ENCODE data around the gene PAMR1.

PAMR1 gene

GRCh38 chr11:35393098-35393497 lies 132.3 kb downstream of the PAMR1 start:
- DNase-seq: no peak

DNA sequence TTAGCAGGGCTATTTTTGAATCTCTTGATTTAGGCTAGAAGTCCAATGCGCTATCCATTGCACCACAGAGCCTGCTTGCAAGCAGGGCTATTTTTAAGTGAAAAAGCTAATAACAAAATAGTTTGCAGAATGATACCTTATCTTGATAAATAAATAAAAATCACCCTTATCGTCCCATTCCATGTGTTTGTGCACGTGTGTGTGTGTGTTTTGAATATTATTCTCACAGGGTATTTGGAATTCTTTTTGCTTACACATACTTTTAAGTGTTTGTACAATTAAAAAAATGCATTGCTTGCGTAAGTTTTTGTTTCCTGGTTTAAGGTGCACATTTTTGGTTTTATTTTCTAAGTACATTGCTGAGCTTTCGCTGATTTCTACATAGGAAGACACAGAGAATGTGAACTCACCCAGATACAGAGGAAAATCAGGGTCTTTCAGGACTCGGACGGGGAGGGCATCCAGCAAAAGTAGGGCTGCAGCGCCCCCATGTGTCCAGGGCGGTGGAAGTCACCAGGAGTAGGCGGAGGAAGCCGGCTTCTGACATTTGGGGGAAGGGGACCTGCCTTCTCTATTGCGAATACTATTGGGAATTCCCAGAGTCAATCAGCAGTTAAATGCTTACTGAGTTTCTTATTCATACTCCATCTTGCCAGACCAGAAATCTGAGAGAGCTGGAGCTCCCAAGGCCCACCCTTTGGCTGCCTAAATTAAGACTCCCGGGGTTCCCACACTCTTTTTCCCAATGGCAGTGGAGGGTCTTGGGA lies 133.3 kb downstream of the PAMR1 start:
- DNase-seq: peak; percentile 92

GRCh38 chr11:35390737-35391682 lies 134.4 kb downstream of the PAMR1 start:
- DNase-seq: peak; percentile 20

GRCh38 chr11:35389897-35390465 lies 135.4 kb downstream of the PAMR1 start:
- no peak for DNase-seq

DNA sequence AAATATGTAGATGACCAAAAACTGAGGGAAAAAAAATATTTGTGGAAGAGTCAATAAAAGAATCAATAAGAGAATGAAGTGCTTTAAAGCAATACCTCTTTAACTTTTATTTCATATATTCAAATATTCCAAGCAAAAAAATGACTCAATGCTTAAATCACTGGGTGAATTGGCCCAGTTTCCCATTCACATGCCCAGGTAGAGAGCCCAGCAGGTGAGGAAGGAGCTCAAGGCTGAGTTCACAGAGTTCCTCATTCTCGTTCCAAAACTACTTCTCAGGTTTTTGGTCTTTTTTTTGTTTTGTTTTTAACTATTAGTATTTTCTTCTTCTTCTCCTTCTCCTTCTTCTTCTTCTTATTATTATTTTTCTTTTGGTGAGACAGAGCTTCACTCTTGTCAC lies 136.3 kb downstream of the PAMR1 start:
- DNase-seq: no peak

DNA sequence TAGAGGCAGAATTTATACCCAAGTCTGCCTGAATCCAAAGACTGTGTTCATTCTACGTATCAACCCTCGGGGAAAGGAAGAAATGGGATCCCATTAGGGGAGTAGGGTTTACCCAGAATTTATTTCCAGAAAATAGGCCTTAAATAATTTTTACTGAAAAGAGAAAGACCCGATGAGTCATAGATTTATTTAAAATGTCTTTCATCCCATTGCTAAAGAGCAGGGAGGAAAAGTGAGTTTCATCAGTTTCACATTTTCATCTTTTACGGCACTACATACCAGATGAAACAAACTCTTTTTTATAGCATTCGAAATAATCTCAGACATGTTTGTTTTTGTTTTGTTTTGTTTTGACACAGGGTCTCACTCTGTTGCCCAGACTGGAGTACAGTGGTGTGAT lies 137.4 kb downstream of the PAMR1 start:
- no peak for DNase-seq

DNA sequence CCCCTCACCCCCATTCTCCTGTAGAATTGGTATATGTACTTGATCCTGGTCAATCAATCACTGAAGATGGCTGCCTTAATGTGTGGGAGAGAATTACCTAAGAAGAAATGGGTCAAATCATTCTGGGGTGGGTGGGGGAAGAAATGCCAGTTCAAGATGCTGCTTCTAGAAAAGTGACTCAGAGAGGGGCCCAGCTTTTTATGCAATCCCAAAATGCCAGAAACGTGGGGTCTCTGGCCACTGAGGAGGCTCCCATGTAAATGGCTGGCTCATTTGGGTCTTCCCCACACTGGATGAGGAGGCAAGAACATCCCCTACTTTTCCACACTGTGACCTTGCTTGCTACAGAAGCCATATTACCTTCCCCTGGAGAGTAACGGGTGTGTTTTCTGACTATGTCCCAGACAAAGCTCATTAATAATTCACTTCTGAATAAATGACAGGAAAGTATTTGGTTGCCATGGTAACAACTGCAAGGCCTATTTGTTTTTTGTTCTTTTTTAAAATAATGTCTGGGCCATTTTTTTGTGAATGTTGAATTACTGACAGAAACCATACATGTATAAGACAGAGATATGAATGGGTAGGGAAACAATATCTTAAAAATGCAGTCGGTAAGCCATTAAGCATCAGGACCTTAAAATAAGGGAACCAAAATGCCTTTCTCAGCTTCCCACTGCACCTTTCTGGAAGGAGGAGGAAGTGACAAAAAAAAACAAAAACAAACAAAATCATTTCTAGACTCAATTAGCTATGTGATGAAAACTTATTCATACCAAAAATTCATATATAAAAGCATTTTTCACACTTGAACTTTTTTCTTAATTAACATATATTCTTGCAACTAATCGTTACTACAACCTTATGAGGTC lies 138.1 kb downstream of the PAMR1 start:
- DNase-seq: no peak

DNA sequence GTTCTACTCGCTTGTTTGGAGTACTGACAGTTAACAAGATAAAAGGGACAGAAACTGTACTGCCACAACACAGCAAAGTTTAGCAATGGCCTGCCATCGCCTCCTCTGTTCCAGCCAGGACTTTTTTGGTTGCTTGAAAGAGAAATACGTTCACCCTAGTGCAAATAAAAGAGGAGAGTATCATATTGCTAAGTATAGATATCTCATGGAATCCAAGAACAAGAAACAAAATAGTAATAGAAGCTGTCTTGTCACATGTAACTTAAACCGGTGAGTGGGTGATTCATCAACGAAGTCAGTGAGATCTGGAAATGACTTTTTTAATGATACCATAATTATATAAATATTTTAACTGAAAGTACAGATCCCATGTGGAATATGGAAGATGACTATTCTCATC lies 141.5 kb downstream of the PAMR1 start:
- DNase-seq: no peak
